ENCODE measurements around the gene ATP6V0B. TPM values are rescaled to one million over a fixed set of nuclear protein-coding genes. Genes with fewer than 3 reads are reported as not detected.

Gene ATP6V0B
- total and polyA plus RNA-seq, 2 donors (not counting 3 experiments of a cell fraction or from before 2014, with no cell fraction given): 110 to 325 TPM

DNA sequence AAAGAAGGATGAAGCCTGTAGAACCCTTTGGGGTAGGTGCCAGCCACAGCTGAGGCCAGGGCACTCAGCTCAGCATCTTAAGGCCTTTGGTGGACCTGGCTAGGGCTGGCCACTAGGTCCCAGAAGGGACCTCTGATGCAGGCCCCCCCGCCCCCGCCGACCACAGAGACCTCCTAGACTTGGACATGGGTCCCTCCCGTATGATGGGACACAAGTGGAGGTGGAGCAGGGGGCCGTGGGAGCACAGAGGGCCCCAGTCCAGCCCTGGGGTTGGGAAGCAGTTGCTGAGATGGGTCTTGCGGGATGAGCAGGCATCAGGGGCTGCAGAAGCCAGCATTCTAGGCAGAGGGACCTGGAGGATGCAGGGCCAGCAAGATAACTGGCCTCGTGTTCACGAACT is 7.5 kb downstream of the ATP6V0B start:
- H3K27ac ChIP-seq (ENCODE audit: insufficient read depth, low read depth, low read length): no peak overlapping the region
- no peak overlapping the region for H3K4me3 ChIP-seq (replicated peaks in 1 of 3; ENCODE audit: insufficient read depth in 1 of 3, low read depth in 1 of 3, low read length in 3 of 3)
- no TSS peak for BruUV-seq (replicated peaks)
- H3K79me2 ChIP-seq (ENCODE audit: control insufficient read depth, insufficient read depth, low read length): peaks cover 28% of the 10 kb centered on the region
- H3K9ac ChIP-seq (replicated peaks; ENCODE audit: extremely low read depth, insufficient read depth, low read length): no peak overlapping the region
- intact Hi-C loops (cut with micrococcal nuclease) (no loop called here), dilution Hi-C loops (cut with MboI; ENCODE audit: extremely low pct_ligation_motif_present, low sequenced_read_pairs) (no loop called here)
- H3K9me3 ChIP-seq (replicated peaks; ENCODE audit: control insufficient read depth, insufficient read depth, low read length): no peaks in the 10 kb centered on the region
- no peak overlapping the region for H2AFZ ChIP-seq (ENCODE audit: low read depth, low read length)
- H3K9me1 ChIP-seq (replicated peaks; ENCODE audit: control insufficient read depth, extremely low read depth, insufficient read depth, low read length): no peaks in the 10 kb centered on the region
- H3K4me2 ChIP-seq (ENCODE audit: insufficient read depth, low read length): no peak overlapping the region
- ChIA-PET POLR2A (no interaction called here), CTCF (no interaction called here)
- H3K27me3 ChIP-seq (ENCODE audit: control insufficient read depth in 2 of 2, insufficient read depth in 2 of 2, low read length in 2 of 2): no peaks in the 10 kb centered on the region
- peaks cover 0 to 13% of the 10 kb centered on the region in 2 experiments for H3K36me3 ChIP-seq (ENCODE audit: control insufficient read depth in 2 of 2, extremely low read depth in 1 of 2, insufficient read depth in 2 of 2, low read length in 2 of 2)
- DNase-seq (ENCODE audit: low read depth, low spot score) (no peak), FAIRE-seq (no peak)
- H3K4me1 ChIP-seq (ENCODE audit: control insufficient read depth, extremely low read depth, insufficient read depth, low read length): peaks cover 17% of the 10 kb centered on the region
- H4K20me1 ChIP-seq (replicated peaks; ENCODE audit: control insufficient read depth, extremely low read depth, insufficient read depth, low read length): no peaks in the 10 kb centered on the region
- TF ChIP-seq JUN (IDR thresholded peaks at IDR 0.05; ENCODE audit: borderline replicate concordance, insufficient read depth, insufficient read length, low read depth) (no peak), MYC (IDR thresholded peaks at IDR 0.05; ENCODE audit: low read depth, low read length) (no peak), FOS (IDR thresholded peaks at IDR 0.05; ENCODE audit: borderline replicate concordance, insufficient read depth, low read length) (no peak), GATA2 (IDR thresholded peaks at IDR 0.05; ENCODE audit: insufficient read depth, insufficient read length, low read depth, low read length) (no peak), EZH2 (IDR thresholded peaks at IDR 0.05; ENCODE audit: borderline replicate concordance, low read depth, low read length, severe bottlenecking) (no peak), POLR2AphosphoS5 (IDR thresholded peaks at IDR 0.05; ENCODE audit: insufficient read depth, low read depth, low read length) (no peak), POLR2A (IDR thresholded peaks at IDR 0.05; ENCODE audit: low read depth, low read length) (no peak)
- TF ChIP-seq, protein P1, sequence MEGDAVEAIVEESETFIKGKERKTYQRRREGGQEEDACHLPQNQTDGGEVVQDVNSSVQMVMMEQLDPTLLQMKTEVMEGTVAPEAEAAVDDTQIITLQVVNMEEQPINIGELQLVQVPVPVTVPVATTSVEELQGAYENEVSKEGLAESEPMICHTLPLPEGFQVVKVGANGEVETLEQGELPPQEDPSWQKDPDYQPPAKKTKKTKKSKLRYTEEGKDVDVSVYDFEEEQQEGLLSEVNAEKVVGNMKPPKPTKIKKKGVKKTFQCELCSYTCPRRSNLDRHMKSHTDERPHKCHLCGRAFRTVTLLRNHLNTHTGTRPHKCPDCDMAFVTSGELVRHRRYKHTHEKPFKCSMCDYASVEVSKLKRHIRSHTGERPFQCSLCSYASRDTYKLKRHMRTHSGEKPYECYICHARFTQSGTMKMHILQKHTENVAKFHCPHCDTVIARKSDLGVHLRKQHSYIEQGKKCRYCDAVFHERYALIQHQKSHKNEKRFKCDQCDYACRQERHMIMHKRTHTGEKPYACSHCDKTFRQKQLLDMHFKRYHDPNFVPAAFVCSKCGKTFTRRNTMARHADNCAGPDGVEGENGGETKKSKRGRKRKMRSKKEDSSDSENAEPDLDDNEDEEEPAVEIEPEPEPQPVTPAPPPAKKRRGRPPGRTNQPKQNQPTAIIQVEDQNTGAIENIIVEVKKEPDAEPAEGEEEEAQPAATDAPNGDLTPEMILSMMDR (IDR thresholded peaks at IDR 0.05; ENCODE audit: extremely low read depth in 1 of 2, insufficient read depth in 1 of 2, low read depth in 1 of 2, low read length in 2 of 2): no peak
- TF ChIP-seq, protein P2, sequence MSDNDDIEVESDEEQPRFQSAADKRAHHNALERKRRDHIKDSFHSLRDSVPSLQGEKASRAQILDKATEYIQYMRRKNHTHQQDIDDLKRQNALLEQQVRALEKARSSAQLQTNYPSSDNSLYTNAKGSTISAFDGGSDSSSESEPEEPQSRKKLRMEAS (IDR thresholded peaks at IDR 0.05; ENCODE audit: insufficient read depth, insufficient read length): no peak
